C4-2B (cell line): ENCODE measurements around the gene NR3C2.

Experiments used
- ZFX ChIP-seq: fragments of 450-650 bp; IDR thresholded peaks from 2 replicates; pipeline ENCODE4 v1.6.1; 2017
- TF ChIP-seq, protein P1 (sequence below): fragments of 450-650 bp; conservative IDR thresholded peaks from 2 replicates; pipeline ENCODE4 v1.5.1; 2017; ENCODE audit warnings: mild to moderate bottlenecking

DNA sequence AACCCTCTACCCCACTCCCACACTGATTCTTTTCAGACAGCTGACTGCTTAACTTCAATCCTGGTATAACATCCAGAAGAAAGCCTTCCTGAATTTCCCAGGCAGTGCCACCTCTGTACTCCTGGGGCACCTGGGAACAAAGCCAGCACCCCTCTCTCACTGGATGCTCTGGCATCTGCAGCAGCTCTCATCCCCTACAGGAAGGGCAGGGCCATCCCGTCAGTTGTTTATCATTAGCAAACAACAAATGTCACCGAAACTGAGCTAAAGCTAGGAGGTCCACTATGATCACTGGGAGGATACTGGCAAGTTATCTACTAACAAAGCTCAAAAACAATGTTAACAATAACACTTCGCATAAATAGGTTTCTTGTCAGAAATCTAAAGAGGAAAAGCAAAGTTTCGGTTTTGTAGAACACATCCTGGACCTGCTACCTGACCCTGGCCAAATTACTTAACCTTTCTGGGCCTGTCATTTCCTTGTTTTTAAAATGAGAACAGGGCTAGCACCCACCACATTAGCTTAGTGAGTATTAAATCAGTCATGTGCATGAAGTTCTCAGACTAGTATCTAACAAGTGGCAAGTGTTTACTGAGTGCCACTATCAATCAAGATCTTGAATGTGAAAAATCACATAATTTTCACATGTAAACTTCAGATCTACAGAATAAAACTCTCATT lies 86.6 kb downstream of the NR3C2 start:
- TF ChIP-seq, protein P1, sequence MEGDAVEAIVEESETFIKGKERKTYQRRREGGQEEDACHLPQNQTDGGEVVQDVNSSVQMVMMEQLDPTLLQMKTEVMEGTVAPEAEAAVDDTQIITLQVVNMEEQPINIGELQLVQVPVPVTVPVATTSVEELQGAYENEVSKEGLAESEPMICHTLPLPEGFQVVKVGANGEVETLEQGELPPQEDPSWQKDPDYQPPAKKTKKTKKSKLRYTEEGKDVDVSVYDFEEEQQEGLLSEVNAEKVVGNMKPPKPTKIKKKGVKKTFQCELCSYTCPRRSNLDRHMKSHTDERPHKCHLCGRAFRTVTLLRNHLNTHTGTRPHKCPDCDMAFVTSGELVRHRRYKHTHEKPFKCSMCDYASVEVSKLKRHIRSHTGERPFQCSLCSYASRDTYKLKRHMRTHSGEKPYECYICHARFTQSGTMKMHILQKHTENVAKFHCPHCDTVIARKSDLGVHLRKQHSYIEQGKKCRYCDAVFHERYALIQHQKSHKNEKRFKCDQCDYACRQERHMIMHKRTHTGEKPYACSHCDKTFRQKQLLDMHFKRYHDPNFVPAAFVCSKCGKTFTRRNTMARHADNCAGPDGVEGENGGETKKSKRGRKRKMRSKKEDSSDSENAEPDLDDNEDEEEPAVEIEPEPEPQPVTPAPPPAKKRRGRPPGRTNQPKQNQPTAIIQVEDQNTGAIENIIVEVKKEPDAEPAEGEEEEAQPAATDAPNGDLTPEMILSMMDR: no peak
- TF ChIP-seq ZFX: no peak
